HG02588 (cell line): Measurements from ENCODE around the gene EDIL3.

Experiments
- ATAC-seq: cut with Tn5 transposase; IDR thresholded peaks from one replicate; pipeline ENCODE4 v1.9.1; 2021; ENCODE audit warnings: mild to moderate bottlenecking, moderate library complexity; ENCODE audit not compliant: unreplicated experiment

The EDIL3 gene

GRCh38 chr5:83973925-83974815 is 410.5 kb downstream of the EDIL3 start:
- ATAC-seq, result no peak

GRCh38 chr5:83972909-83973308 is 411.8 kb downstream of the EDIL3 start:
- no peak for ATAC-seq

- ATAC-seq, result no peak
Measured at GRCh38 chr5:83972236-83972635, 412.4 kb downstream of the EDIL3 start.

GRCh38 chr5:83967417-83967816 is 417.3 kb downstream of the EDIL3 start:
- no peak for ATAC-seq

GRCh38 chr5:83965441-83965840 is 419.2 kb downstream of the EDIL3 start:
- no peak for ATAC-seq

GRCh38 chr5:83964271-83964670 is 420.4 kb downstream of the EDIL3 start:
- ATAC-seq, result no peak

GRCh38 chr5:83957188-83957587 is 427.5 kb downstream of the EDIL3 start:
- ATAC-seq, result no peak

GRCh38 chr5:83956386-83956785 is 428.3 kb downstream of the EDIL3 start:
- ATAC-seq, result no peak

- no peak for ATAC-seq
Measured at GRCh38 chr5:83955916-83956315, 428.8 kb downstream of the EDIL3 start.

- ATAC-seq, result no peak
Measured at GRCh38 chr5:83947763-83948162, 436.9 kb downstream of the EDIL3 start.

- ATAC-seq, result no peak
Measured at GRCh38 chr5:83946516-83946915, 438.2 kb downstream of the EDIL3 start.

- no peak for ATAC-seq
Measured at GRCh38 chr5:83942155-83942554, 442.5 kb downstream of the EDIL3 start.

- ATAC-seq, result no peak
Measured at GRCh38 chr5:83937837-83938236, 446.8 kb downstream of the EDIL3 start.

- no peak for ATAC-seq
Measured at GRCh38 chr5:83931969-83932368, 452.7 kb downstream of the EDIL3 start.

GRCh38 chr5:83927140-83927733 is 457.4 kb downstream of the EDIL3 start:
- peak; percentile 63 for ATAC-seq

- no peak for ATAC-seq
Measured at GRCh38 chr5:83925955-83926337, 458.7 kb downstream of the EDIL3 start.

- no peak for ATAC-seq
Measured at GRCh38 chr5:83925321-83925954, 459.2 kb downstream of the EDIL3 start.

GRCh38 chr5:83924891-83925290 is 459.8 kb downstream of the EDIL3 start:
- ATAC-seq, result no peak

- ATAC-seq, result no peak
Measured at GRCh38 chr5:83924171-83924570, 460.5 kb downstream of the EDIL3 start.

- no peak for ATAC-seq
Measured at GRCh38 chr5:83922699-83923098, 462.0 kb downstream of the EDIL3 start.

- ATAC-seq, result no peak
Measured at GRCh38 chr5:83921666-83922193, 462.9 kb downstream of the EDIL3 start.
